HuH-7 (cell line): ENCODE data around the gene POLD4.
"Not testable (repeated sequence)": the region's sequence is repeated elsewhere in the genome, so short reads cannot be mapped to it uniquely, and the experiment has no call there.

Experiments
- DNase-seq: peaks from one replicate; pipeline ENCODE4 v3.0.0; 2011; ENCODE audit warnings: low spot score

Gene POLD4

DNA sequence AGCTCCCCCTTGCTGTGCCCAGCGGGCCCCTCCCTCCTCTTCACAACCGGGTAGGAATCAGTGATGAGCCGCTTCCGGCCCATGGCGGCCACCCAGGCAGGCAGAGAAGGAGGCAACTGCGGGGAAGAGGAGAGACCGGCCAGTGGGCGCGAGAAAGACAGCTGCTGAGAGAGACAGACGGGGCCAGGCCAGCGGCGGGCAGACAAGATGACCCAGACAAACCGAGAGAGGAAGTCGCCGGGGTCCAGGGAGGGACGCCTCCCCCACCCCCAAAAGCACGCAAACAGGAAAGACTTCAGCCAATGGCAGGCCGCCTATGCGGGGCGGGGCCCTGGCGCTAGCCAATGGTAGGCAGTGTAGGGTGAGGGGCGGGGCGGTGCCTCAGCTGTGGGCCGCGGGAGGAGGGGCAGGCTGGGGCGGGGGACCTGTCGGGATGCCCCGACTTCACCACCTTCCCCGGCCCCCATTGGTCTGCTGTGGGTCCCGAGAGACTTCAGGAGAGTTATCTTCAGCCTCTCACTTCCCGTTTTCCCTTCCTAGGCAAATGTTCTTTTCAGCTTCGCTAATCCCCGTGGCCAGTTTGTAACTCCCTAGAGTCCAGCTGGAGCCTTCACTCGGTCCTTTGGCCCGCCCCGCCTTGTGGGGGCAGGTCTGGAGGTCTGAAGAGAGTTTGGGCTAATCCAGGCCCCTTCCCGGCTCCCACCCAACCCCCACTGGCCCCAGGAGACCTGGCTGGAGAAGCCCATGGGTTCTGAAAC lies at the start of gene POLD4:
Gene POLD4, minus strand, starts transcription at position 230 of the 758 bp plus-strand sequence. Its CDS starts 147 bp downstream, at position 83.
- peak; percentile 100 for DNase-seq

DNA sequence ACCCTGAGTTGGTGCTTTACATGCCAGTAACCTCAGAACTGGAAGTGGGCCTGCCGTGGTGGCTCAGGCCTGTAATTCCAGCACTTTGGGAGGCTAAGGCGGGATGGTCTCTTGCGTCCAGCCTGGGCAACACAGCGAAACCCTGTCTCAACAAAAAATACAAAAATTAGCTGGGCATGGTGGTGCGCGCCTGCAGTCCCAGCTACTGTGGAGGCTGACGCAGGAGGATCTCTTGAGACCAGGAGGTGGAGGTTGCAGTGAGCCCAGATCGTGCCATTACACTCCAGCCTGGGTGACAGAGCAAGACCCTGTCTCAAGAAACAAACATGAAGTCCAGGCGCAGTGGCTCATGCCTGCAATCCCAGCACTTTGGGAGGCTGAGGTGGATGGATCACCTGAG lies 49.7 kb upstream of the POLD4 start:
- not testable (repeated sequence) for DNase-seq

DNA sequence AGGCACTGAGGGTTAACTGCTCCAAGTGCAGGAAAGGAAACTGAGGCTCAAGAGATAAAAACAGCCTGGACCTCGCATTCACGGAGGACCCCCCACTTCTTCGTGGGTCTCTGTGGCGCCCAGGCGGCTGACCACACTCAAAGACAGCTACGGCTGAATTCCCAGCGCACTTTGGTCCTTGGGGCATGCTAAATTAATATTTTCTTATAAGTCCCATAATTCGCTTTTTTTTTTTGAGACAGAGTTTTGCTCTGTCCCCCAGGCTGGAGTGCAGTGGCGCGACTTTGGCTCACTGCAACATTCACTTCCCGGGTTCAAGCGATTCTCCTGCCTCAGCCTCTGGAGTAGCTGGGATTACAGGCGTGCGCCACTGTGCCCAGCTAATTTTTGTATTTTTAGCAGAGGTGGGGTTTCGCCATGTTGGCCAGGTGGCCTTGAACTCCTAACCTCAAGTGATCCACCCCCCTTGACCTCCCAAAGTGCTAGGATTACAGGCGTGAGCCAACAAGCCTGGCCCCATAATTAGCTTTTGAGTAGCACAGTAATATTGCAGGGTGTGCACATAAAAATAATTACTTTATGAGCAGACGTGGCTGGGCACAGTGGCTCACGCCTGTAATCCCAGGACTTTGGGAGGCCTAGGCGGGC lies 49.0 kb upstream of the POLD4 start:
- DNase-seq, result not testable (repeated sequence)

DNA sequence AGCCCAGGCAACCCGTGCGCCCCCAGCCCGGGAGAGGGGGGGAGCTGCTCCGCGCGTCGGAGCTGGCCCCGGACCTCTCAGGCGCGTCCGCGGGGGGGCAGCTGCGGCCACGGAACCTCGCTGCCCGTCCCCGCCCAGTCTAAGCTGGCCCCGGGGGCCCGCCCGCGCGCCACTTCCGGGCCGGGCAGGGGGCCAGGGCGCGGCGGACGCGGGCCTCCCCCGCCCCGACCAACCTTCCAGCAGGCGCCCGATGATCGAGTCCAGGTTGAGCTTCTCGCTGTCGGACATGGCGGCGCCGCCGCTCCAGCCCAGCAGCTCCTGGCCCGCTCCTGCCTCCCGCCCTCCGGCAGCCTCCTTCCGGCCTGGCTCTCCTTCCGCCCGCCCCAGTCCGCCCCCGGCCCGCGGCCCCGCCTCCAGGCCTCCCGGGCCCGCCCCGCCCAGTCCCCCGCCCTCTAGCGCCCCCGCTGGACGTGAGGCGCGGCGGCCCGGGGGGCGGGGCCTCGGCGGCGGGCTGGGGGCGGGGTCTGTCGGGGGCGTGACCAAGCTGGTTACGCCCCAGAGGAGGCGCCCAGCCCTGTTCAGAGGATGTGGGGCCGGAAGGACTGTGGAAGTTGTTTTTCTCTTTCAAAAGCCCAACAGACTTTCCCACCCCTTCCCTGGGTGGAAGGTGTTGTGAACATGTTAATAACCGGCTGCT lies 48.3 kb upstream of the POLD4 start, which contains the start of gene PPP1CA:
Gene PPP1CA, minus strand, starts transcription at position 364 of the 697 bp plus-strand sequence. Its CDS starts 76 bp downstream, at position 288.
- DNase-seq, result peak; percentile 100

DNA sequence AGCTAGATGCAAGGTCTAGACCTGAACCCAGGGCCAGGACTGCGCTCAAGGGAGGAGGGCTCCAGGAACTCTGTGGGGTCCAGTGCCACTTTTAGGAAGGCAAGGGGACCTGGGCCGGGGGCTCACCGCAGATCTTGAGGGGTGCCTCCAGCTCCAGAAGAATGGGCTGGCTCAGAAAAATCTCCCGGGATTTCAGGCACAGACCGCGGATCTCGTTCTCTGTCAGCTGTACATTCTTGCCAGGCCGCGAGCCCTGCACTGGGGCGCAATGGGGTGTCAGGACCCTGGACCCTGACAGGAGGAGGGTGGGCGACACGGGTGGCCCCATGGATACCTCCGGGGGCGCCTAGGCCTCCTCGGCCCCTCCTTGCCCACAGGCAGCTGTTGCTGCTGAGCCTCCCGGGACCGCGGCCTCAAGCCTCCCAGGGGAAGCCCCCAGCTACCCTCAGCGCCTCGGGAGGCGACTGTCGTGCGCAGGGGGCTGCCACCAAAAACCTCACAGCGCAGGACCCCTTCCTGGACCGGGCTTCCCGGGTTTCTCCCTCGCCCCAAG lies 47.7 kb upstream of the POLD4 start:
- no peak for DNase-seq

DNA sequence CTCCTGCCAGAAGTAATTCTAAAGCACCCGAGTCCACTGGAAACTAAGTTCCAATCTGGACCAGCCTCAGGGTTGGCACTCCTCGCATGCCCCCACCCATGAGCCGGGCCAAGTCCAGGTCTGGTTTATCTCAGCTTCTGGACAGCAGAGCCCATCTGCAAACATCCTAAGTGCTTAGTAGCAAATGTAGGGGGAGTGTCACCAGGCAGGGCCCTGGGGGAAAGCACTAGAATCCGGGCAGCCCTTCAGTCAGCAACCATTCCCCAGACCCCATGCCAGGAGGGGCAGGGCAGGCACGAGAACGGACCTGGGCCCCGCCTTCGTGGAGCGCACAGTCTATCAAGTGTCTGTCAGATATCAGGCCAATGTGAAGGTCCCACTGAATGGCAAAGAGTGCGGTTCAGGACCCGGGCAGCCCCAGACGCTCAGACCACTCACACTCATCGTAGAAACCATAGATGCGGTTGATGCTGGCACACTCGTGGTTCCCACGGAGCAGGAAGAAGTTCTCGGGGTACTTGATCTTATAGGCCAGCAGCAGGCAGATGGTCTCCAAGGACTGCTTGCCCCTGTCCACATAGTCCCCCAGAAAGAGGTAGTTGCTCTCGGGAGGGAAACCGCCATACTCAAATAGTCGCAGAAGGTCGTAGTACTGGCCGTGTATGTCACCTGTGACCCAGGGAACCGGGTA lies 47.0 kb upstream of the POLD4 start:
- DNase-seq, result no peak

DNA sequence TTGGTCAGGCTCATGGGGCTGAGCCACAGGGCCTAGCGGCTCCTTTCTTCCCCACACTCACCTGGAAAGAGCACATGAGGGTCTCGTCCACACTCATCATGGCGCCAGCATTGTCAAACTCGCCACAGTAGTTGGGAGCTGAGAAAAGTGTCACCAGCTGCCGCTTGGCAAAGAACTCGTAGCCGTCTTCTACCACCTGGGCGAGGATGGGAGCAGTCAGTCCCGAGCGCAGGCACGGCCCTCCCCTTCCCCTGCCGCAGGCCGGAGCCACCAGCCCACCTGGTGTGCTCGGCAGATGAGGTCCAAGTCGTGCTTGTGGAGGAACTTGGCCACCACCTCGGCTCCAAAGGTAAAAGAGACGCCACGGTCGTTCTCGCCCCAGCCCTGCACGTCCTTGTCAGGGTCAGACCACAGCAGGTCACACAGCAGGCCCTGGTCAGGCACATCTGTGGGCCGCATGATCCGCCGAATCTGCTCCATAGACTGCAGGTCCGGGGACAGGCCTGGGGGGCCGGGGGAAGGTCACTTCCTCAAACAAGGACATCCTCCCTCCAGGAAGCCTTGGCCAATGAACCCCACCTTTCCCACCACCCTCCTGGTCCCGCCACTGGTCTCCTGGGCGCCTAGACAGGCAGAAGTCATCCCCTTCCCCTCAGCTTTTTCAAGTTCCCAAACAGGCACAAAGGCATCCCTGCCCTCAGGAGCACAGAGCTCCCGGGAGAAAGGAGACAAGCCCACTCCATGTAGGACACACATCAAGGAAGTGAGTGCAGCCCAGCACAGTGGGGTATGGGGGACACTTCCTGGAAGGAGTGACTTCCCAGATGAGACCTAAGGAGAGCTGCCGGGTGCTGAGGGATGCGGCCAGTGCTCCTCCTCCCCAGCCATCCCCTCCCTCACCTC lies 45.6 kb upstream of the POLD4 start:
- no peak for DNase-seq

DNA sequence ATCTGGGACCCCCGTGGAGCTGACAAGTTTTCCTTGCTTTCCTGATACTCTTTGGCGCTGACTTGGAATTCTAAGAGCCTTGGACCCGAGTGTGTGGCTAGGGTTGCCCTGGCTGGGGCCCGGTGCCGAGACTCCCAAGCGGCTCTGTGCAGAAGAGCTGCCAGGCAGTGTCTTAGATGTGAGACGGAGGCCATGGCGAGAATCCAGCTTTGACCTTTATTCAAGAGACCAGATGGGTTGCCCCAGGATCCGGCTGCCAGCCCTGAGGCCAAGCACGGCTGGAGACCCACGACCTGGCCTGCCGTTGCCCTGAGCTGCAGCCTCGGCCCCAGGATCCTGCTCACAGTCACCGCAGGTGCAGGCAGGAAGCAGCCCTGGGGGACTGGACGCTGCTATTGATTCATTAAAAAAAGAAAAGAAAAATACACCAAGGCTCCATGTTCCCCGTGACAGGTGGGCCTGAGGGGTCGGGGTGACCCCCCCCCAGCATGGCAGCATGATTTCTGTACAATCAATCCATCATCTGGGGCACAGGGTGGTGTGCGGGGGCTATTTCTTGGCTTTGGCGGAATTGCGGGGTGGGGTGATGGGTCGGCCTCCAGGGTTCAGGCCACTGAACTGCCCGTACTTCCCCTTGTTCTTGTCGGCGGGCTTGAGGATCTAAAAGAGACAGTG lies 44.8 kb upstream of the POLD4 start:
- no peak for DNase-seq

DNA sequence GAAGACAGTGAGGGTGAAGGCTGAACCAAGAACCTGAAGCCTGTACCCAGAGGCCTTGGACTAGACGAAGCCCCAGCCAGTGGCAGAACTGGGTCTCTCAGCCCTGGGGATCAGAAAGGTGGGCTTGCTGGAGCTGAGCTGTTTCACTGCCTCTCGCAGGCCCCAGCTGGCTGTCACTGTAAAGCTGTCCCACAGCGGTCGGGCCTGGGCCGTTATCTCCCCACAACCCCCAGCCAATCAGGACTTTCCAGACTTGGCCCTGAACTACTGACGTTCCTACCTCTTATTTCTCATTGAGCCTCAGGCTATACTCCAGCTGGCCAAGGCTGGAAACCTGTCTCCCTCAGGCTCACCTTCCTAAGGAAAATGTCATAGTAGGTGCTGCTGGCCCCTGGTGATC lies 44.2 kb upstream of the POLD4 start:
- DNase-seq, result no peak

DNA sequence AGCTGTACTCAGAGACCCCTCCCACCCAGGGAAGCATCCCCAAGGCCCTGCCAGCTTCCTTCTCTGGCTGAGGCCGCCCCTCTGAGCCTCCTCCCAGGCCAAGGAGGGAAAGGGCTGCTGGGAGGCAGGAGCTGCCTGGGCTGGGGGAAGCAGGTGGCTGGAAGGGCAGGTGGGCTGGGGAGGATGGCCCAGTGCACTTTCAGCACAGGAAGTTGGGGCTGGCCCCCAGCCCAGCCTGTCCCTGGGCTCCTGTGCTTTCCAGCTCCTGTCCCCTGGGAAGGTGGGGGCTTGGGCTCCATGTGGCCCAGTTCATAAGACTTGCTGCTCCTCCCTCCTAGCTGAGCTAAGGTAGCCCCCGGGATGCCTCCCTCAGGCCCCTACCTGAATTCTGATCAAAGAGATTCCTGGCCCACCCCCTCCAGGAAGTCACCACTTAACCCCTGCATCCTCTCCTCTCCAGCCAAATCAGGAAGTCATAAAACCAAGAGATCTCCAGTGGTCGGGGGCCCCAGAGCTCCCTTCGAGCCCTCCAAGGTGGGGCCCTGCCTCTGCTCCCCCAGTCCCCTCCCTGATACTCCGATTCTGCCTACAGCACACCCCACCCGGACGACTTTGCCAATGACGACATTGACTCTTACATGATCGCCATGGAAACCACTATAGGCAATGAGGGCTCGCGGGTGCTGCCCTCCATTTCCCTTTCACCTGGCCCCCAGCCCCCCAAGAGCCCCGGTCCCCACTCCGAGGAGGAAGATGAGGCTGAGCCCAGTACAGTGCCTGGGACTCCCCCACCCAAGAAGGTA lies 43.4 kb upstream of the POLD4 start:
- DNase-seq, result no peak

DNA sequence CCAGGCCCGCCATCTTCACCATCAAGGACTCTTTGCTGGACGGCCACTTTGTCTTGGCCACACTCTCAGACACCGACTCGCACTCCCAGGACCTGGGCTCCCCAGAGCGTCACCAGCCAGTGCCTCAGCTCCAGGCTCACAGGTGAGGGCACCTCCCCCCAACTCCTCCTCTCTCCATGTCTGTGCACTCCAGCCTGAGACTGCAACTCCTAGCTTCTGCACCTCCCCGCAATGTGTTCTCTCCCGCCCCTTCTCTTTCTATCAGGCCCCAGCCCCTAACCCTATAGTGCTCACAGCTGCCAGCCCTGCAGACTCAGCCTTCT lies 42.9 kb upstream of the POLD4 start:
- DNase-seq, result no peak

DNA sequence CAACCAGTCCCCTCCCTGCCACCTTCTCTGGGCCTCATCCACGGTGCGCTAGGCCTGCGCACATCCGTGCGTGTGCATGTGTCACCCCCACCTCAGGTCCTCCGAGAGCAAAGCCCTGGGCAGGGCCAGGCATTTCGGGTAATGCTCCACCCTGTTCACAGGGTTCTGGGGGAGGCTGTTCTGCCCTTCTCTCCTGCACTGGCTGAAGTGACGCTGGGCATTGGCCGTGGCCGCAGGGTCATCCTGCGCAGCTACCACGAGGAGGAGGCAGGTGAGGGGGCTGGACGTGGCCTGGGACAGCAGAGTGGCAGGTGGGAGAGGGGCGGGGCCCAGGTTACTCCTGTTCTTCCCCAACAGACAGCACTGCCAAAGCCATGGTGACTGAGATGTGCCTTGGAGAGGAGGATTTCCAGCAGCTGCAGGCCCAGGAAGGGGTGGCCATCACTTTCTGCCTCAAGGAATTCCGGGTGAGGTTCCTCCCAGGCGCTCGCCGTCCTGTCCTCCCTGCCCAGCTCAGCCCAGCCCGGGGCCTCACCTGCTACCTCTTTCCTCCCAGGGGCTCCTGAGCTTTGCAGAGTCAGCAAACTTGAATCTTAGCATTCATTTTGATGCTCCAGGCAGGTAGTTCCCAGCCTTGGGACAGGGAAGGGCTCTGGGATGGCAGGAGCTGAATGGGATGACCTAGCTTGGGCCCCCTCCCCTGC lies 42.4 kb upstream of the POLD4 start:
- no peak for DNase-seq

DNA sequence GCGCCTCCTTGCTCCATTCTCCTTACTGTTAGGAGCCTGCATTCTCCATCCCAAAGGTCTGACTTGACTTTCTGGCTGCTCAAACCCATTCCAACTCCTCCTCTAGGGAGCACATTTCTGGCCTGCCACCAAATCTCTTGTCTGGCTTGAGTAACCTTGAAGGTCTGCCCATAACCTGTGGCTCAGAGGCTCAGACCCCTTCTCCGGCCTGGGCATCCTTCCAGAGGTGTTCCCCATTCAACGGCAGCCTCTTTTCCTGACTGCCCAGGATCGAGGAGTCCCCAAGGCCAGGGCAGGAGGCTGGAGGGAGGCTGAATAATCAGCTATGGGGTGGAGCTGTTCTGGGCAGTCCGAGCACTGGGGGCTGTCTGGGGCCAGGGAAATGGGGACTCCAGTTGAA lies 40.6 kb upstream of the POLD4 start:
- no peak for DNase-seq

DNA sequence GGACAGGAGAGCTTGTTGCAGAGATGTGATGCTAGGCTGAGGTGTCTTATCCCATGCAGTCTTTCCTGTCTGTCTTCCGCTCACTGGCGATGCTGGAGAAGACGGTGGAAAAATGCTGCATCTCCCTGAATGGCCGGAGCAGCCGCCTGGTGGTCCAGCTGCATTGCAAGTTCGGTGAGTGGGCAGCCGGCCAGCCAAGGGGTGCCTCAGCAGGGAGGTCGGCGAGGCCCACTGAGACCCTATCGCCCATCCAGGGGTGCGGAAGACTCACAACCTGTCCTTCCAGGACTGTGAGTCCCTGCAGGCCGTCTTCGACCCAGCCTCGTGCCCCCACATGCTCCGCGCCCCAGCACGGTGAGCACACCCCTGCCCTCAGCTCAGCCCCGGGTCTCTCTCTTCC lies 40.1 kb upstream of the POLD4 start:
- DNase-seq, result no peak

DNA sequence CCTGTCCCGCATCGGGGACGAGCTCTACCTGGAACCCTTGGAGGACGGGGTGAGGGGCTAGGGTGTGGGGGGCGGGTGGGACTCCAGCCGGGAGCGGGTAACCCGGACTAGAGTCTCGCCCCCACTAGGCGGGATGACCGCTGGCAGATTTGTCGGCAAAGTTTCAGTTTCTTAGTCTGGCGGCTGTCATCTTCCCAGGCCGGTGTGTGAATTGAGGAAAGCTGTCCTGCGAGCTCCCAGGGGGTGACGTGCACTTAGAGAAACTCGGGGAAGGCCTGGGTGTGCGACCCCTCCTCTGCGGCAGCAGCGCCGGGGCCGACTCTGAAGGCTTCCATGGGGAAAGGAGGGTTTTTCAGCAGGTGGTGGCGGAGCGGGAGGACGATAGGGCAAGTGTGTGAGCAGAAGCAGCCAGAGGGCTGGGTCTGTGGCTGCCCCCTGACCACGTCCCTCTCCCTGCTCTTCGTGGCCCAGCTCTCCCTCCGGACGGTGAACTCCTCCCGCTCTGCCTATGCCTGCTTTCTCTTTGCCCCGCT lies 38.9 kb upstream of the POLD4 start:
- no peak for DNase-seq

DNA sequence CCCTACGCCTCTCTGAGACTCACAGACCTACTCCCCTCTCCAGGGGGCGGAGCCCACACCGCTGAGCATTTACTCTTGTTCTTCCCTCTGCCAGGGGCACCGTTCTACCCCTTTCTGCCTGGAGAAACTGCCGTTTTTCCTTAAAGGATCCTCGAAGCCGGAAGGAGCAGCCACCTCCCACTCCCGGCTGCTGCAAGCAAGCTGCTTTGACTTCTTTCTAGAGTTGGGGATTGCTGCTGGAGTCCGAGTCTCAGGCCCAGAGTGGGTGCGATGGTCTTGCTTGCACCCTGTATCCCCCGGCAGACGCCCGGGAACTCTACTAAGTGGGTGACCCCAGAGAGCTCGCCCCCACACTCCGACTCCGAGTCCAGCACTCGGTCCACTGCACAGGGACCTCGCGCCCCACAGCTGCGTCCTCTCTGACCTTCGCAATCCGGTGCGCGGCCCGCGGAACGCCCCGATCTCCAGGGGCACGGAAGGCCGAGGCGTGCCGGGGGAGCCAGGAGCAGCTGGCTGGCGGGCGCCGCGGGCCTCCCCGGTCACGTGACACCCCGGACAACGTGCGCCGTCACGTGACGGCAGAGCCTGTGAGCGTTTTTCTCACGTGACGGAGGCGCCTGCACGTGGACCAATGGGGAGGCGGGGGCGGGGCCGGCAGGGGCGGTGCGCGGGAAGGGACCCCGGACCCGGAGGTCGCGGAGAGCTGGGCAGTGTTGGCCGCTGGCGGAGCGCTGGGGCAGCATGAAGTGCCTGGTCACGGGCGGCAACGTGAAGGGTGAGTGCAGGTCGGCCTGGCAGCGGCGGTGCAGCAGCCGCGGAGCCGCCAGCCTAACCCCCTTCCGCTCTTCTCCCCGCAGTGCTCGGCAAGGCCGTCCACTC lies 38.2 kb upstream of the POLD4 start, which contains the start of gene RAD9A:
Gene RAD9A, plus strand, starts transcription at position 683 of the 879 bp plus-strand sequence. Its CDS starts 59 bp downstream, at position 742.
- peak; percentile 100 for DNase-seq

DNA sequence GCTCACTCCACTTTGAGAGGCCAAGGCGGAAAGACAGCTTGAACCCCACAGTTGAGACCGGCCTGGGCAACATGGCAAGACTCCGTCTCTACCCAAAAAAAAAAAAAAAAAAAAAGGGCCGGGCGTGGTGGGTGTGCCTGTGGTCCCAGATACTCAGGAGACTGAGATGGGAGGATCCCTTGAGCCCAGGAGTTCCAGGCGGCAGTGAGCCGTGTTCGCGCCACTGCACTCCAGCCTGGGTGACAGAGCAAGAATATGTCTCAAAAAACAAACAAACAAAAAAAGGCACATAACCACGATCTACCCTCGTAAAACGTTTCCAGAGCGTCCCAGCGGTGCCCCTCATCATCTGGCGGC lies 37.6 kb upstream of the POLD4 start:
- DNase-seq, result no peak

DNA sequence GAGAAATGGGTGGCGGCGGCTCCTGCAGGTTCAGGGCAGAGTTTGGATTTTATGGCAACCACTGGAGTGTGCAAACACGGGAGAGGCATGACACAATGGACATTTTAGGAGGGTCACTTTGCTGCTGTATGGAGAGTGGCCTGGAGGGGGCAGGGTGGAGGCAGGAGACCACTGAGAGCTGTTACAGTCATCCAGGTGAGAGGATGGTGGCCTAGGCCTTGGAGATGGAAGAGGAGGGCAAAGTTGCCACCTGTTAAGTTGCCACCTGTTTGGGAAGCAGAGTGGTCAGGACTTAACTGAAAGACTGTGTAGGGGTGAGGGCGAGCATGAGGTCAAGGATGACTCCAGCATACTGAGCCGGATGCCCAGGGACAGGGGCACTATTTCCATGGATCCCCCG lies 36.1 kb upstream of the POLD4 start:
- peak; percentile 100 for DNase-seq
